Naive B cell (primary cell): ENCODE data around the gene E4F1. TPM values are rescaled to one million over a fixed set of nuclear protein-coding genes. Genes with fewer than 3 reads are reported as not detected.
A peak's percentile ranks its signal among the peaks of the same experiment; 100 is the strongest.

Experiments used
- ATAC-seq, 2 donors: fragments of 150-1000 bp; cut with Tn5 transposase; 2 replicates each; pipeline ENCODE4 v1.10.0; 2021; ENCODE audit warnings: low read depth in 2 of 2, mild to moderate bottlenecking in 2 of 2, moderate library complexity in 2 of 2
- DNase-seq: peaks from one replicate; pipeline ENCODE4 v3.0.0; 2022
- H3K27ac Mint-ChIP-seq, 6 donors: one replicate each; pipeline ENCODE4 v1.8.0; 2020 to 2022; ENCODE audit warnings: mild to moderate bottlenecking in 6 of 6, mixed read lengths in 6 of 6, moderate library complexity in 5 of 6, inconsistent platforms in 2 of 6
- H3K27me3 Mint-ChIP-seq, 3 donors: one replicate each; pipeline ENCODE4 v1.8.0; 2021 to 2022; ENCODE audit warnings: mixed read lengths in 3 of 3, mild to moderate bottlenecking in 1 of 3
- H3K36me3 Mint-ChIP-seq, 2 donors: one replicate each; pipeline ENCODE4 v1.8.0; 2020 to 2022; ENCODE audit warnings: mixed read lengths in 2 of 2, inconsistent platforms in 1 of 2, mild to moderate bottlenecking in 1 of 2
- H3K4me1 Mint-ChIP-seq, 3 donors: one replicate each; pipeline ENCODE4 v1.8.0; 2020 to 2022; ENCODE audit warnings: mixed read lengths in 3 of 3, inconsistent platforms in 1 of 3, mild to moderate bottlenecking in 1 of 3, moderate library complexity in 1 of 3
- H3K4me3 Mint-ChIP-seq, 8 donors: one replicate each; pipeline ENCODE4 v1.8.0; 2020 to 2022; ENCODE audit warnings: mild to moderate bottlenecking in 8 of 8, mixed read lengths in 8 of 8, moderate library complexity in 8 of 8, inconsistent platforms in 2 of 8
- H3K9me3 Mint-ChIP-seq, 7 donors: one replicate each; pipeline ENCODE4 v1.8.0; 2020 to 2022; ENCODE audit warnings: mixed read lengths in 7 of 7, mild to moderate bottlenecking in 5 of 7, inconsistent platforms in 2 of 7, moderate library complexity in 1 of 7
- polyA plus RNA-seq, 6 donors: library from polyadenylated mRNA; unstranded; fragments of 300-500 nt; fragmentation: Illumina TruSeq; gene quantifications; one replicate each; pipeline ENCODE4 v1.2.3, GENCODE V29; 2021; ENCODE audit warnings: low read depth in 6 of 6

The E4F1 gene
- polyA plus RNA-seq, 6 donors from 2014 or later, result 6.4 to 16.1 (median 8.9) TPM

DNA sequence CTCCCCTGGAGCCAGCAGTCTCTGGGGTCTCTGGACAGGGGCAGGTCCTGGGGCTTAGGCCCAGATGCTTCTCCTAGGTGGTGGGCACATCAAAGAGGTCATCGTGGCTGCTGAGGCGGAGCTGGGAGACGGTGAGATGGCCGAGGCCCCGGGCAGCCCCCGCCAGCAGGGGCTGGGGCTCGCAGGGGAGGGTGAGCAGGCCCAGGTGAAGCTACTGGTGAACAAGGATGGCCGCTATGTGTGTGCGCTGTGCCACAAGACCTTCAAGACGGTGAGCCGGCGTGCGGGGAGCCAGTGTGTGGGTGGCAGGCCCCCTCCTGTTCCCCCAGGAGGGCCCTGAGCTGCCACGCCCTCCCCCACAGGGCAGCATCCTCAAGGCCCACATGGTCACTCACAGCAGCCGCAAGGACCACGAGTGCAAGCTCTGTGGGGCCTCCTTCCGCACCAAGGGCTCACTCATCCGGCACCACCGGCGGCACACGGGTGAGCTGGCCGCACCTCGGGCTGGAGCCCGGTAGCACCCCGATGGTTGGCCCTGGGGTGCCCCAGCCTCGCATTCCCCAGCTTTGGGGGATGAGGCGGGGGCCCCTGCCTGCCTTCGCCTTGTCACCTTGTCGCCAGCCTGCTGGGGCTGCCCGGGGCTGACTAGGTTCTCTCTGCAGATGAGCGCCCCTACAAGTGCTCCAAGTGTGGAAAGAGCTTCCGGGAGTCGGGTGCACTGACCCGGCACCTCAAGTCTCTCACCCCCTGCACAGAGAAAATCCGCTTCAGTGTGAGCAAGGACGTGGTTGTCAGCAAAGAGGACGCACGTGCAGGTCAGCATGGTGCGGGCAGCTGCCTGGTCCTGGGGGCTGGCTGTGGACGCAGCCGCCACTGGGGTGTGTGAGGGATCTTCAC, 9.0 kb downstream of the E4F1 start:
- H3K27me3 Mint-ChIP-seq, result peaks cover 0 to 17% (median 0%) of the 10 kb centered on the region in 3 donors
- no peak for ATAC-seq
- peaks cover 0 to 11% of the 10 kb centered on the region in 2 donors for H3K36me3 Mint-ChIP-seq

DNA sequence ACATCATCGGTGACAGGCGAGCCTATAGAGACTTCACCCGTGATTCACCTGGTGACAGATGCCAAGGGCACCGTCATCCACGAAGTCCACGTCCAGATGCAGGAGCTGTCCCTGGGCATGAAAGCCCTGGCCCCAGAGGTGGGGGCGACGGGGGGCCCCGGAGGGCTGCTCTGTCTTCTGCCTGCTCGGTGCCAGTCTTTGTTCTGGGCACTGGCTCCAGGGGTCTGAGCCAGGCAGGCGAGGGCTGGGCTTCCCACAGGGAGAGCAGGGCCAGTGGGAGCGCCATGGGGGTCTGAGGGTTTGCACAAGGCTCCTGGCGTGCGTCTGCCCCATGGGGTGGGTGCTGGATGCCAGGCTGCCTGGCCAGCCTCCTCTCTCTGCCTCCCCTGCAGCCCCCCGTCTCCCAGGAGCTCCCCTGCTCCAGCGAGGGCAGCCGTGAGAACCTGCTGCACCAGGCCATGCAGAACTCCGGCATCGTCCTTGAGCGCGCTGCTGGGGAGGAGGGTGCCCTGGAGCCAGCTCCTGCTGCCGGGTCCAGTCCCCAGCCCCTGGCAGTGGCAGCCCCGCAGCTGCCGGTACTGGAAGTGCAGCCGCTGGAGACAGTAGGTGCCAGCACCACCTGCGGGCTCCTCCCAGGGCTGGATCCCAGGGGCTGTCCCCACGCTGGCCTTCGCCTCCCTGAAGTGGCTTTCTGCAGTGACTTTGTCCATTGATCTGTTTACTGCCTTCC, 9.8 kb downstream of the E4F1 start:
- Mint-ChIP-seq H3K4me3 (no peak overlapping the region), H3K27ac (no peak overlapping the region), H3K4me1 (no peaks in the 10 kb centered on the region), H3K27me3 (peaks cover 0 to 17% (median 0%) of the 10 kb centered on the region in 3 donors), H3K36me3 (peaks cover 0 to 11% of the 10 kb centered on the region in 2 donors), H3K9me3 (no peaks in the 10 kb centered on the region)
- DNase-seq (no peak), ATAC-seq (no peak)

More for the DNA sequence above, 9.0 kb downstream of the E4F1 start:
- no peaks in the 10 kb centered on the region for H3K4me1 Mint-ChIP-seq
- no peaks in the 10 kb centered on the region for H3K9me3 Mint-ChIP-seq
- no peak overlapping the region for H3K4me3 Mint-ChIP-seq
- DNase-seq, result no peak
- H3K27ac Mint-ChIP-seq, result no peak overlapping the region

DNA sequence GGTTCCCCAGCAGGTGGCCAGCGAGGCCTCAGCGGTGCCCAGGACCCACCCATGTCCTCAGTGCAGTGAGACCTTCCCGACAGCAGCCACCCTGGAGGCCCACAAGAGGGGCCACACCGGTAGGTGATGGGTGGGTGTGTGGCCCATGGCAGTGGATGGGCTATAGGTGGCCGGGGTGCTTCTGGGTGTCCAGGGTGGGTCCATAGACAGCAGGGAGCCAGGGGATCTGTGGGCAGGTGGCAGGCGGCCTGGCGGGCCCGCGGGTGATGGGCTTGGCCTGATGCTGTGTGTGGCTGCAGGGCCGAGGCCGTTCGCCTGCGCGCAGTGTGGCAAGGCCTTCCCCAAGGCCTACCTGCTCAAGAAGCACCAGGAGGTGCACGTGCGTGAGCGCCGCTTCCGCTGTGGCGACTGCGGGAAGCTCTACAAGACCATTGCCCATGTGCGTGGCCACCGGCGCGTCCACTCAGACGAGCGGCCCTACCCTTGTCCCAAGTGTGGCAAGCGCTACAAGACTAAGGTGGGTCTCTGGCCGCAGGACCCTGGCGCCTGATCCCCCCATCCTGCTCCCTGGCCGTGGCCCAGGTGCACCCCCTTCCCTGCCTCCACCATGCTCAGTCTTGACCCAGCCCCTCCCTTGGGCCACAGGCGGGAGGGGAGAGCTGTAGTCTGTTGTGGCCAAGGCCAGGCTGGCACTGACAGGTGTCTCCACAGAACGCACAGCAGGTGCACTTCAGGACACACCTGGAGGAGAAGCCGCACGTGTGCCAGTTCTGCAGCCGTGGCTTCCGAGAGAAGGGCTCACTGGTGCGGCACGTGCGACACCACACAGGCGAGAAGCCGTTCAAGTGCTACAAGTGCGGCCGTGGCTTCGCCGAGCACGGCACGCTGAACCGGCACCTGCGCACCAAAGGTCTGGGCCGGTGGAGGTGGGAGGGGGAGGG, 10.8 kb downstream of the E4F1 start:
- no peaks in the 10 kb centered on the region for H3K4me1 Mint-ChIP-seq
- H3K27ac Mint-ChIP-seq, result no peak overlapping the region
- H3K27me3 Mint-ChIP-seq, result peaks cover 0 to 17% (median 0%) of the 10 kb centered on the region in 3 donors
- DNase-seq (no peak), ATAC-seq (peak in 1 of 2 donors; percentile 16)
- no peaks in the 10 kb centered on the region for H3K9me3 Mint-ChIP-seq
- H3K36me3 Mint-ChIP-seq, result peaks cover 0 to 11% of the 10 kb centered on the region in 2 donors
- no peak overlapping the region for H3K4me3 Mint-ChIP-seq

DNA sequence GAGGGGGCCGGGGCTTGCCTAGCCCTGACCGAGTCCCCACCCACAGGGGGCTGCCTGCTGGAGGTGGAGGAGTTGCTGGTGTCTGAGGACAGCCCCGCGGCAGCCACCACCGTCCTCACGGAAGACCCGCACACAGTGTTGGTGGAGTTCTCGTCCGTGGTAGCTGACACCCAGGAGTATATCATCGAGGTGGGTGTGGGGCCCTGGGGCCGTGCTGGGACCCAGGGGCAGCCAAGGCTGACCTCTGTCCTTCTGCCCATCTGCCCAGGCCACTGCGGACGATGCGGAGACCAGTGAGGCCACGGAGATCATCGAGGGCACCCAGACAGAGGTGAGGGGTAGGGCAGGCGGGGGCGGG, 11.4 kb downstream of the E4F1 start:
- no peak overlapping the region for H3K4me3 Mint-ChIP-seq
- peaks cover 0 to 5% of the 10 kb centered on the region in 2 donors for H3K36me3 Mint-ChIP-seq
- H3K27ac Mint-ChIP-seq, result no peak overlapping the region

DNA sequence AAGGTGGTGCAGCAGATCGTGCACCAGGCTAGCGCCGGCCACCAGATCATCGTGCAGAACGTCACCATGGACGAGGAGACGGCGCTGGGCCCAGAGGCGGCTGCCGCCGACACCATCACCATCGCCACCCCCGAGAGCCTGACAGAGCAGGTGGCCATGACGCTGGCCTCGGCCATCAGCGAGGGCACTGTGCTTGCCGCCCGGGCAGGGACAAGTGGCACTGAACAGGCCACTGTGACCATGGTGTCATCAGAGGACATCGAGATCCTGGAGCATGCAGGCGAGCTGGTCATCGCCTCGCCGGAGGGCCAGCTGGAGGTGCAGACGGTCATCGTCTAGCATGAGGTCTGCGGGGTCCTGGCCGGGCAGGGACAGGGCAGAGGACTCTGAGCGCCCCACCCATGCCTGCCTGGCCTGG, 11.9 kb downstream of the E4F1 start:
- H3K36me3 Mint-ChIP-seq, result peaks cover 0 to under 1% of the 10 kb centered on the region in 2 donors
- no peak for ATAC-seq
- no peaks in the 10 kb centered on the region for H3K4me1 Mint-ChIP-seq
- peaks cover 0 to 17% (median 0%) of the 10 kb centered on the region in 3 donors for H3K27me3 Mint-ChIP-seq
- H3K4me3 Mint-ChIP-seq, result peak overlapping the region in 3 of 8 donors; percentile 20 to 63 (median 47)
- DNase-seq, result no peak
- no peak overlapping the region for H3K27ac Mint-ChIP-seq
- H3K9me3 Mint-ChIP-seq, result no peaks in the 10 kb centered on the region

More for the DNA sequence above, 11.4 kb downstream of the E4F1 start:
- H3K9me3 Mint-ChIP-seq, result no peaks in the 10 kb centered on the region
- DNase-seq, result no peak
- ATAC-seq, result no peak
- peaks cover 0 to 17% (median 0%) of the 10 kb centered on the region in 3 donors for H3K27me3 Mint-ChIP-seq
- H3K4me1 Mint-ChIP-seq, result no peaks in the 10 kb centered on the region

DNA sequence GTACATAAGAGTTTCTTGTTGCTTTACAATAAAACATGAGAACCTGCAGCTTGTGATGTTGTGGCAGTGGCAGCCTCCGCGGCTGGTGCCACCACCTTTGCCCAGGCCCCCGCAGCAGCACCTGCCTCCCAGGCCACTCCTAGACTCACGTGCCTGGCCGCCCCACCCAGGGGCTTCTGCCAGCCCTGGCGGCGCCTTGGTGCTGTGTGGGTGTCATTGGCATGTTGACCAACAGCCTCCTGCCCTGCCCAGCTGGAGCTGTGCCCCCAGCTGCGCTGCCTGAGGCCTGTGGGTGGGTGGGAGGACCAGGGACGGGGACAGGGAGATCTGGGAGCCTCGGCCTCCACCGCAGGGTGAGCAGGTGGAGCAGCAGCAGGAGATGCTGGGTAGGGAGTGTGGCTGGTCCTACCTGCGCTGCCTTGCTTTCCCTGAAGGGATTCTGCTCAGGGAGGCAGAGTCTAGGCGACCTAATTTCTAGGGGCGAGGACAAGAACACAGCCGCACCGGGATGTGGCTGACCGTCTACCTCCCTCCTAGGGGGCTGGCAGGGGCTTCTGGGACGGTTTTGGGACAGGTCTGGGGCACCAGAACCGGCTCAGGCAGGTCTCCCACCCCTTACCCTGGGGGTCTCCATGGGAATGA, 12.4 kb downstream of the E4F1 start:
- H3K9me3 Mint-ChIP-seq, result no peaks in the 10 kb centered on the region
- no peak for ATAC-seq
- no peaks in the 10 kb centered on the region for H3K4me1 Mint-ChIP-seq
- H3K36me3 Mint-ChIP-seq, result no peaks in the 10 kb centered on the region
- H3K27me3 Mint-ChIP-seq, result peaks cover 0 to 17% (median 0%) of the 10 kb centered on the region in 3 donors
- H3K4me3 Mint-ChIP-seq, result no peak overlapping the region
- no peak overlapping the region for H3K27ac Mint-ChIP-seq
- DNase-seq, result no peak

DNA sequence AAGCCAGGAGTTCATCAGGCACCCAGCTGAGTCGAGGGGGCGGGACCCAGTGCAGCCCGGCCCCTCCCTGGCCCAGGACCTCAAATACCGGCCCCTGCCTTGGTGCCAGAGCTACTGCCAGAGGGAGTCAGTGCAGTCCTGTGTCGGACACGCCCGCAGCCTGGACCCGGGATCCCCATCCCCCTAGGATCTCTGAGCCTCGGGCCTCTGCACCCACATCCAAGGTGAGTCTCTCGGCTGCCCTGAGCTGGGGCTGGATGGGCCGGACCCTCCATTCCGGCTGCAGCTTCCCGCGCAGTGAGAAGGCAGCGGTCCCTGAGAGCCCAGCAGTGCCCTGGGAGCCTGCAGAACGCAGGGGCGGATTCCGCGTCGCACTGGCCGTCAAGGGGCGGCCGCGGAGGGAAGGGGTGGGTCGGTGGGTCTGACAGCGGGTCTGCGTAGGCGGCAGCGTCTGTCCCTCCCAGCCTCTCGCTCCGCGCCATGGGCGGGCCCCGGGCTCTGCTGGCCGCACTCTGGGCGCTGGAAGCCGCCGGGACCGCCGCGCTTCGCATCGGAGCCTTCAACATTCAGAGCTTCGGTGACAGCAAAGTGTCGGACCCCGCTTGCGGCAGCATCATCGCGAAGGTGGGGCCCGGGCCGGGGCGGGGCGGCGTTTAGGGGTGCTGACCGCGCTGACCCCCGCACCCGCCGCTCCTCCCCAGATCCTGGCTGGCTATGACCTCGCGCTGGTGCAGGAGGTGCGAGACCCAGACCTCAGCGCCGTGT, 13.1 kb downstream of the E4F1 start, which contains the start of gene DNASE1L2:
Gene DNASE1L2, plus strand, starts transcription at position 108 of the 765 bp plus-strand sequence. Its CDS starts 373 bp downstream, at position 481.
- Mint-ChIP-seq H3K9me3 (no peaks in the 10 kb centered on the region), H3K27me3 (peaks cover 0 to 17% (median 0%) of the 10 kb centered on the region in 3 donors), H3K27ac (peak within 1 kb of the TSS in 1 of 6 donors; percentile 47), H3K4me3 (peak within 1 kb of the TSS in 3 of 8 donors; percentile 20 to 63 (median 47)), H3K4me1 (no peaks in the 10 kb centered on the region), H3K36me3 (no peaks in the 10 kb centered on the region)
- ATAC-seq (no peak), DNase-seq (no peak)

DNA sequence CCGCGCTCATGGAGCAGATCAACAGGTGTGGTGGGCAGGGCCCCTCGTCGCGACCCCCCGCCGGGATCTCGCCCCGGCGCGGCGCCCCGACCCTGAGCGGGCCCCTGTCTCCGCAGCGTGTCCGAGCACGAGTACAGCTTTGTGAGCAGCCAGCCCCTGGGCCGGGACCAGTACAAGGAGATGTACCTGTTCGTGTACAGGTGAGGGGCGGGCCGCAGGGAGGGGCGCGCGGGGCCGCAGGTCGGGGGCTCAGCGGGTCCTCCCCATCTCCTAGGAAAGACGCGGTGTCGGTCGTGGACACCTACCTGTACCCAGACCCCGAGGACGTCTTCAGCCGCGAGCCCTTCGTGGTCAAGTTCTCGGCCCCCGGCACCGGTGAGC, 13.7 kb downstream of the E4F1 start:
- H3K4me1 Mint-ChIP-seq, result no peaks in the 10 kb centered on the region
- peaks cover 0 to 17% (median 0%) of the 10 kb centered on the region in 3 donors for H3K27me3 Mint-ChIP-seq
- no peaks in the 10 kb centered on the region for H3K36me3 Mint-ChIP-seq
- ATAC-seq, result no peak
- no peak for DNase-seq
- no peaks in the 10 kb centered on the region for H3K9me3 Mint-ChIP-seq
- H3K4me3 Mint-ChIP-seq, result no peak overlapping the region
- H3K27ac Mint-ChIP-seq, result no peak overlapping the region

DNA sequence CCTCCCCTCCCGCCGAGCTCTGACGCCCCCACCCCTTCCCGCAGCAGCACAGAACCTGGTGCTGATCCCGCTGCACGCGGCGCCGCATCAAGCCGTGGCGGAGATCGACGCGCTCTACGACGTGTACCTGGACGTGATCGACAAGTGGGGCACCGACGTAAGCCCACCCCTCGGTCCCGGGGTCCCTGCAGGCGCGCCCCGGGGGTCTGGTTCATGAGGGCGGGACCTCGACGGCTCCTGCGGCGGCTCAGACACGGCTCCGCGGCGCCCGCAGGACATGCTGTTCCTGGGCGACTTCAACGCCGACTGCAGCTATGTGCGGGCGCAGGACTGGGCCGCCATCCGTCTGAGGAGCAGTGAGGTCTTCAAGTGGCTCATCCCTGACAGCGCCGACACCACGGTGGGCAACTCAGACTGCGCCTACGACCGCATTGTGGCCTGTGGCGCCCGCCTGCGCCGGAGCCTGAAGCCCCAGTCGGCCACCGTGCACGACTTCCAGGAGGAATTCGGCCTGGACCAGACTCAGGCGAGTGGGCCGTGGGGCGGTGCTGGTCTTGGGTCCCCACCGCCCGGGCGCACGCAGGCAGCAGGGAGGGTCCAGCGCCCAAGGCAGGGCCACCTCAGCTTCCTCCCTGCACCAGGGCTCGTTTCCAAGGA, 14.2 kb downstream of the E4F1 start:
- DNase-seq (no peak), ATAC-seq (no peak)
- peaks cover 0 to 17% (median 0%) of the 10 kb centered on the region in 3 donors for H3K27me3 Mint-ChIP-seq
- H3K9me3 Mint-ChIP-seq, result no peaks in the 10 kb centered on the region
- no peak overlapping the region for H3K4me3 Mint-ChIP-seq
- no peaks in the 10 kb centered on the region for H3K4me1 Mint-ChIP-seq
- H3K36me3 Mint-ChIP-seq, result no peaks in the 10 kb centered on the region
- H3K27ac Mint-ChIP-seq, result no peak overlapping the region

DNA sequence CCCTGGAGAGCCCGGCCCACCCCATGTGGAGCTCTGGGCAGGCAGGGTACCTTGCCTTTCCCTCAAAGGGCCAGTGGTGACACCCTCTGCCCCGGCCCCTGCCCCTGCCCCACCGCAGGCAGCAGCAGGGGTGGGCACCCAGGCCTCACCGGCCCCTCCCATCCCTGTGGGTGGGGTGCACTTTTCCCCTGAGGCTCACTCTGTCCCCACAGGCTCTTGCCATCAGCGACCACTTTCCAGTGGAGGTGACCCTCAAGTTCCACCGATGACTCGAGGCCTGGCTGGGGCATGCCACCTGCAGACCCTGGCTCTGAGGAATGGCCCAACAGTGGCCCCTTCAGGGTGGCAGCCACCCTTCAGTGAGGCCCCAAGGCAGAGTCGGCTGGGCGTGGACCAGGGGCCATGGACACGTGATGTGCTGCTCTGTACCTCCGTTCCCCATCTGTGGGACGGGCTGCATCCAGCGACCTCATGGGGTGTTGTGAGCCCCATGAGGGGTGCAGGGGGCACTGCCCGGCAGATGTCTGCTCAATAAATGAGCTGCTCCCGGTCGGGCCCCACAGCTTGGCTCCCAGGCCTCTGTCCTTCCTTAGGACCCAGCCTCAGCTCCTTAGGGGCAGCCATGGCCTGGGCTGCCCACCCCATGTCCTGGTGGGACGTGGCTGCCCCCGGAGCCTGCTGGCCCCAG, 14.9 kb downstream of the E4F1 start:
- DNase-seq (no peak), ATAC-seq (no peak)
- Mint-ChIP-seq H3K9me3 (no peaks in the 10 kb centered on the region), H3K27me3 (peaks cover 0 to 17% (median 0%) of the 10 kb centered on the region in 3 donors), H3K27ac (no peak overlapping the region), H3K36me3 (no peaks in the 10 kb centered on the region), H3K4me1 (no peaks in the 10 kb centered on the region), H3K4me3 (no peak overlapping the region)
